Fibroblast of mammary gland (primary cell): ENCODE measurements around the gene CD46.

Source experiments
- DNase-seq: peaks from one replicate; pipeline ENCODE4 v3.0.0-alpha.2; 2010; ENCODE audit warnings: low read depth
- H3K4me3 ChIP-seq: 2 replicates; pipeline ENCODE4 v1.5.1; 2011; ENCODE audit warnings: low read depth, mild to moderate bottlenecking, low read length, moderate library complexity; ENCODE audit not compliant: control insufficient read depth
- TF ChIP-seq, protein P1 (sequence below): conservative IDR thresholded peaks from 2 replicates; pipeline ENCODE4 v1.5.1; 2011; ENCODE audit warnings: low read depth, low read length, inconsistent platforms; ENCODE audit not compliant: control insufficient read depth, insufficient read depth

The CD46 gene

GRCh38 chr1:207825719-207826556, 74.1 kb downstream of the CD46 start:
- peak; percentile 83 for DNase-seq
- no peak overlapping the region for H3K4me3 ChIP-seq
- TF ChIP-seq, protein P1, sequence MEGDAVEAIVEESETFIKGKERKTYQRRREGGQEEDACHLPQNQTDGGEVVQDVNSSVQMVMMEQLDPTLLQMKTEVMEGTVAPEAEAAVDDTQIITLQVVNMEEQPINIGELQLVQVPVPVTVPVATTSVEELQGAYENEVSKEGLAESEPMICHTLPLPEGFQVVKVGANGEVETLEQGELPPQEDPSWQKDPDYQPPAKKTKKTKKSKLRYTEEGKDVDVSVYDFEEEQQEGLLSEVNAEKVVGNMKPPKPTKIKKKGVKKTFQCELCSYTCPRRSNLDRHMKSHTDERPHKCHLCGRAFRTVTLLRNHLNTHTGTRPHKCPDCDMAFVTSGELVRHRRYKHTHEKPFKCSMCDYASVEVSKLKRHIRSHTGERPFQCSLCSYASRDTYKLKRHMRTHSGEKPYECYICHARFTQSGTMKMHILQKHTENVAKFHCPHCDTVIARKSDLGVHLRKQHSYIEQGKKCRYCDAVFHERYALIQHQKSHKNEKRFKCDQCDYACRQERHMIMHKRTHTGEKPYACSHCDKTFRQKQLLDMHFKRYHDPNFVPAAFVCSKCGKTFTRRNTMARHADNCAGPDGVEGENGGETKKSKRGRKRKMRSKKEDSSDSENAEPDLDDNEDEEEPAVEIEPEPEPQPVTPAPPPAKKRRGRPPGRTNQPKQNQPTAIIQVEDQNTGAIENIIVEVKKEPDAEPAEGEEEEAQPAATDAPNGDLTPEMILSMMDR: no peak

- TF ChIP-seq, protein P1: no peak
- no peak for DNase-seq
- H3K4me3 ChIP-seq: no peak overlapping the region
Observed at GRCh38 chr1:207826557-207827487, 75.0 kb downstream of the CD46 start.

DNA sequence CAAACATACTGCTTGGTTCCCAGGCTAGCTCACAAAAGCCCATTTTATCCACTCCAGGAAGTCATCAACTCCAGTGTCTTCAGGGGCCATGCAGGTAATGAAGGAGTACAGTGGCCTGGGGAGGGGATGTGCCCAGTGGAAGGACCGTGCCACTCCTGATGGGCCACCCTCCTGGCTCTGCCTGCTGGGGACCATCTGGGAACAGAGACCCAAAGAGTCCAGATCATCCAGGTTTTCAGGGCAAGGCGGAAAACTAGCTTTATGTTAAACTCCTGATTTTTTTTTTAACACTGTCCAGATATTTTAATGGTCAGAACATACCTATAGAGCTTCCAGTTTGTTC, 75.6 kb downstream of the CD46 start:
- DNase-seq: no peak
- H3K4me3 ChIP-seq: no peak overlapping the region
- TF ChIP-seq, protein P1: no peak

DNA sequence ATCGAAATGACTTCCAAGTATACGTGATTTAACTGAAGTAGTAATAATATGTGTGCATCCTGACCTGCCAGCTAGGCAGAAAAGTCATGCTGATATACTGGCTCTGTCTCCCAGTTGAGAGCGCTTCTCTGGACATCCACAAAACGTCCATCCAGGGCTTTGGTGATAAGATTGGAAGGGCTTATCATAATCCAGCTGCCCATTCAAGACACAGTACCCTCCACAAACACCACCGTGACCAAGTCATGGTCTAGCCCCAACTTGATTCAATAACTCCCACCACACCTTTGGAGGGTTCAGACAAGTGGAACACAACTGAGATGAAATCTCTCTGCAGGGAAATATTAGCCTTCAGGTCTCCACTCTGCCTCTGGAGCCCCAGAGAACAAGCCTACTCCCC, 76.2 kb downstream of the CD46 start:
- TF ChIP-seq, protein P1: no peak
- H3K4me3 ChIP-seq: no peak overlapping the region
- DNase-seq: no peak

GRCh38 chr1:207828485-207829158, 76.8 kb downstream of the CD46 start:
- TF ChIP-seq, protein P1: peak; percentile 98
- no peak overlapping the region for H3K4me3 ChIP-seq
- peak; percentile 91 for DNase-seq

DNA sequence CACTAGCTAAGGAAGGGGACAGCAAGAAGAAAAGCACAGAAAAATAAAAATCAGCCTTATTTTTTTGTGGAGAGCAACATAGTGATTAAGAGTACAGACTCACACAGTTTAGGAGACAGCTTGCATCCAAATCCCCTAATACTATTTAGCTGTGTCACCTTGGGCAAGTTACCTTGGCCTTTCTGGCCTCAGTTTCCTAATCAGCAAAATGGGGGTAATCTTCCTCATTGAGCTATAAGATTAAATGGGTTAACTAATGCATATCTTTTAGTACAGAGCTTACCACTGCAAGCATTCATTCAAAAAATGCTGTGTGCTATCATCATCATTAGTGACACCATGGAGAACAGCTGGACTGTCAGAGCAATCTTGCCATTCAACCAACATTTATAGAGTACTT, 77.7 kb downstream of the CD46 start:
- TF ChIP-seq, protein P1: no peak
- H3K4me3 ChIP-seq: no peak overlapping the region
- DNase-seq: no peak
